Kasumi-1 (cell line): ENCODE data around the gene NCOA7.
A peak's percentile ranks its signal among the peaks of the same experiment; 100 is the strongest.
"Not testable (repeated sequence)": the region's sequence is repeated elsewhere in the genome, so short reads cannot be mapped to it uniquely, and the experiment has no call there.

Experiments
- DNase-seq, 2 experiments: peaks; one replicate each; lab custom pipeline; 2025; lab: John Stamatoyannopoulos, UW

Gene NCOA7

DNA sequence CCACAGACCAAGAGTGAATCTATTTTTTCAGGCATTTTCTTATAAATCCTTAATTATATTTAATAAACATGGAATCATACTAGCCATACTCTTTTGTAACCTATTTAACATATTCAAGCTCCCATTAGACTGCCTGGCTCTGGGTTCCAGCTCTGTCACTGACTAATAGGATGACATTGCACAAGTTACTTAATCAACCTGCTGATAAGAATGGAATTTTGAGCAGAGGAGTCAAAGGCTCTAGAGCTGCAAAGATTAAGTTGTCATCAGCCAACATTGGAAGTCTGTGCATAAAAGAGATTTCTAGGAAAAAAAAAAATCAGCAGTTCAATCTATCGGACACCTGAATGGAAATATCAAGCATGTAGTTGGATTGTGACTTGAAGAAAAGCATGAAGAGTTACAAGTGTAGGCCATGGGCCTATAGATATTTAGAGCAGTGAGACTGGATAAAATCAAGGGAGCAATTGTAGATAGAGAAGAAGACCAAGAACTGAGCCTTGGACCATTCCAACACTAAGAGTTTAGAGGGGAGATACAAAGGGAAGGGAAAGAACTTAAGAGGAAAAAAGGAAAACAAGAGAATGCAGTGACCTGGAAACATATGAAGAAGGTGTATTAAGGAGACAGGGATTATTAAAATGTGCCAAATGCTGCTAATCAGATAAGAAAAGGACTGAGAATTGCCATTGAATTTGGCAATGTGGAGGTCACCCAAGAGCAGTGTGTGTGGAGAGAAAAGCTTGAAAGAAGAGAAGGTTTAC, 154.8 kb downstream of the NCOA7 start:
- no peak for DNase-seq

- DNase-seq, result no peak
Measured at GRCh38 chr6:125947615-125948014, 156.9 kb downstream of the NCOA7 start.

DNA sequence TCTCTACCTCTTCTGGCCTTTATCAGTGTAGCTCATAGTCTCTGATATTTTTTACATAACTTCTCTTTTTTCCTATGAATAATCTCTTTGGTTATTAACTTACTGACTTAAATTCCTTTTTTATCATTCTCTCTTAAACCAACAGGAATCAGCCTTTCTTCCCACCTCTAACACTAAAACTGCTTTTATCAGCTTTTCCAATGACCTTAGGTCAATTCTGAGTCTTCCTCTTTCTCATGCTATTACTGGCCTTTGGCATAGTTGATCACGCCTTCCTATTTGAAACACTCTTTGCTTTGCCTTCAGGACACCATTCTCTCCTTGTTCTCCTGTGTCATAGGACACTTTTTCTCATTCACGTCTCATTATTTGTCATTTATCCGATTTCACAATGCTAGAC, 157.7 kb downstream of the NCOA7 start:
- DNase-seq, result no peak

- no peak for DNase-seq
Measured at GRCh38 chr6:125949069-125949468, 158.3 kb downstream of the NCOA7 start.

GRCh38 chr6:125950293-125950692, 159.5 kb downstream of the NCOA7 start:
- DNase-seq, result no peak

GRCh38 chr6:125950716-125951115, 160.0 kb downstream of the NCOA7 start:
- not testable (repeated sequence) for DNase-seq

- DNase-seq, result no peak
Measured at GRCh38 chr6:125951323-125951722, 160.6 kb downstream of the NCOA7 start.

DNA sequence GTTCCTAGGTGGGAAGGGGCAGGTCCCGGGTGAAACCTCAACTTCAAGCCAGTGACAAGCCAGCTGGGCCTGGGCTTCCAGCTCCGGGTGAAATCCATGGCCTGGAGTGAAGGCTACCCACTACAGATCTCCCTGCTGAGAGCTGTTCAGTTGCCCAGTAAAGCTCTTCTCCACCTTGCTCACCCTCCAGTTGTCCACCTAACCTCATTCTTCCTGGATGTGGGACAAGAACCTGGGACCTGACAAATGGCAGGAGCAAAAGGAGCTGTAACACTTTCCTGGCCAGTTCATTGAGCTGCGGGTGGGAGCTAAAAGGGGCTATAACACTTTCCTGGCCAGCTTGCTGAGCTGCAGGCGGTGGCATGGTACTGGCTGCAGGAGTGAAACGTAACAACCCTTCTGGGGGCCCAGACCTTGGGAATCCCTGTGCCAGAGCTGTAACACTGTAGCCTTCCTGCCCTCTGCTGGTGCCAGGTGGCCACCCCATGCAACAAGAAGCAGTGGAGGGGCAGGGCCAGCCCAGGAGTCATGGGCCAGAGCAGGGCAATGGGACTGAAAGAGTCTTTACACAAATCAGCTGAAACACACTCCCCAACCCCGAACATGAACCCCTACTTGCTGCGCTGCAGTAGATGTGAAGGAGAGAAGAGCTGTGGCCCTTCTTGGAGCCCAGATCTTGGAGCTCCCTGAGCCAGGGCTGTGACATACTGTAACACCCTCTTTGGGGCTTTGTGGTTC, 162.2 kb downstream of the NCOA7 start:
- peak in 1 of 2 experiments; percentile 22 for DNase-seq

DNA sequence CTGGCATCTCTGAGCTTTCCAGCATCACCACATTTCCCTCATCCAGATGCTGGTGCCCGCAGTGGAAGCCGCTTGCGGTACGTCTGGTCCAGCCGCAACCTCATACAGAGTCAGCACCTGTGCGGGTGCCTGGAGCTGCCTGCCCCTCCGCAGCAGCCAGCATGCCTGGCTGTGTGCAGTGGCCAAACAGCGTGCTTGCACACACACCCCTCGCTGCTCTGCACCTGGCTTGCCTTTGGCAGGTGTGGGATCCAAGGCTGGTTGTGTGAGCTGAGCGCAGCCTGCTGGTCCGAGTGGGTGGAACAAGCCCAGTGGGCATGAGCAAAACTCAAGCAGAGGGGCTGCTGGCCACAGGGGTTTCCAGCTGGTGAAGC, 162.7 kb downstream of the NCOA7 start:
- no peak for DNase-seq

DNA sequence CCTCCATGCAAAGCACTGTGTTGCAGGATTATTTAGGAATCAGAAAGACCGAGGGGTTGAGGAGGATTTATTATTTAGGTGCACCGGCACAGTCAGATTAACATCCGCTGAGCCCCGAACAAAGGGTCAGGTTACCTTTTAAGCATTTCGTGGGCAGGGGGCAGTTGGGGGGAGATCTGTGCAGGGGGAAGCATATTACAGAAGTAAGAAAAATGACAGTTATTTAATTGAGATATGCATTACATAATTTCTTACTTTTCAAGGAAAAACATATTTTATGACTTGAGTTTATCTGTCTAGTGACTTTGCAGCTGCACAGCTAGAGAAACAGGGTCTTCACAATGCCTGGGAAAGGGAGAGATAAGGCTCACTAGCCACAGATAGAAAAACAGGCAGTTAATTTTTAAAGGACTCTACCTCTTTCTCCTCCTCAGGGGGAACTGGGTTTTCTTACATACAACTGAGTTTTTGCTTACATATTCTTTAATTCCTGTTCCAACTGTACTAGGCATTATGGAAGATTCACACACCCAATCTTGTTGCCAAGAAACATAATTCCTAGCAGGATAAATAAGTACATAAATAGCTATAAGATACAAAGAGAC, 164.1 kb downstream of the NCOA7 start:
- no peak for DNase-seq

DNA sequence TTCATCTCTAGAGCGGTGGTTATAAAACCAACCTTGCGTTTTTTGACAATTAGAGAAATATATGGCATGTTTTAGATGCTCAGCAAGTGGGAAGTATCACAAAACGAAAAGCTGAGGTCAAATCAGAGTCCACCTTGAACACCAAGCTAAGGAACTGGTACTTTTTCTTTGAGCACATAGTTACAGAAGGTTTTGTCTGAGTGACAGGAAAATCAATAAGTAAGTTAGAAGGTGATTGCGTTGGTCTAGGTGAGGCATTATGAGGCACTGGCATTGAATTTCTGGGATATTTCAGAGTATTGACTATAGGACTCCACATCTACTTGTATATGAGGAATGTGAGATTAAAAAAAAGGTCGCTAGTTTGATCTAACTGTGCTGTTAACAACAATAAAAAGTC, 165.2 kb downstream of the NCOA7 start:
- DNase-seq, result no peak

- DNase-seq, result peak; percentile 95
Measured at GRCh38 chr6:125956506-125957390, 166.0 kb downstream of the NCOA7 start, which contains the start of gene HINT3. Gene HINT3 (plus strand): TSS chr6:125956770. CDS start chr6:125956978, 208 bp downstream.

DNA sequence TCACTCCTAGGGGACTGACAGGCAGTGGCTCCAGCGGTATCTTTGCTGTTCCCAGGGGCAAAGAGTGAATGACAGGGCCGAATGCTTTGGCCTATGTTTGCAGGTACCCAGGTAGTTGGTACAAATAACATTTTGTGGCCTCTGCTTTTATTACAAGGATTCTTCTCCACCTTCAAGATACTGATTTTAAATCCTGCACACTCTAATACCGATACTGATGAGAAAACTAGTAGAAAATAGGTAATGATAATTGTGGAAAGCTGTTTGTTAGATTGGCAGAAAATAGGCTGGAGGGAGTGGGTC, 166.6 kb downstream of the NCOA7 start:
- no peak for DNase-seq

- peak; percentile 69 to 76 for DNase-seq
Measured at GRCh38 chr6:125957845-125958244, 167.1 kb downstream of the NCOA7 start.

DNA sequence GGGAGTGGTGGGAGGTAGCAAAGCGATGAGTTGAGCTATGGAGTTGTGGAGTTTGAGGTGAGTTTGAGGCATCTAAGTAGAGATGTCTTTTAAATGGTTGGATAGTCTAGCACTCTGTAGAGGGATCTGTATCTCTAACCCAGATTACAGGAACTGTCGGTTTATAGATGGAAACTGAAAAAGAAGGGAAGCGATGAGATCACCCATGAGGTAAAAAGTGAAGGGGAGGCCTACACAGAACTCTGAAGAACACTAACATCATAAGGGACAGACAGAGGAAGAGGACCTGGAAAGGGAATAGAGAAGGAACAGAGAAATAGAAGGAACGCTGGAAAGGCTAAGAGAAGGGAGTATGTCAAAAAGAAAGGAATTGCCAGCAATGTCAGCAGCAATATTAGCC, 168.3 kb downstream of the NCOA7 start:
- DNase-seq, result no peak

DNA sequence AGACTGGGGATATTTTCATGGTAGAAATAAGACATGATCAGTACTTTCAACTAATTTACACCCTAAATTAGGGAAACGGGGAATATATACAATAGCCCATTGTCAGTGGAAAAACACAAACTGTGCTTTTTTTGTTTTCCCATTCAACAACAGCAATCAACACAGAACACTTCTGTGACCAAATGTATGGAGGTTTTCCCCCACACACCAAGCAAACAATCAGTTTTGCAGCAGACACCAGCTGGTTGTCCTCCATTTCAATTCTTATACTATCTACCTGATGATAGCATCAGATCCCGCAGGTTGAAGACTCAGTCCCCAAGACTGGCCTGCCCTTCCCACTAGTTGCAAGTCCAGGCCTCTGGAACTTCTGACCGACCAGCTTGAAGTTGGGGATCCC, 170.4 kb downstream of the NCOA7 start:
- no peak for DNase-seq

- DNase-seq, result no peak
Measured at GRCh38 chr6:125962900-125963497, 172.2 kb downstream of the NCOA7 start.

GRCh38 chr6:125963817-125964216, 173.1 kb downstream of the NCOA7 start:
- DNase-seq, result no peak

- peak in 1 of 2 experiments; percentile 32 for DNase-seq
Measured at GRCh38 chr6:125966569-125966968, 175.8 kb downstream of the NCOA7 start.

- no peak for DNase-seq
Measured at GRCh38 chr6:125968493-125968892, 177.7 kb downstream of the NCOA7 start.

DNA sequence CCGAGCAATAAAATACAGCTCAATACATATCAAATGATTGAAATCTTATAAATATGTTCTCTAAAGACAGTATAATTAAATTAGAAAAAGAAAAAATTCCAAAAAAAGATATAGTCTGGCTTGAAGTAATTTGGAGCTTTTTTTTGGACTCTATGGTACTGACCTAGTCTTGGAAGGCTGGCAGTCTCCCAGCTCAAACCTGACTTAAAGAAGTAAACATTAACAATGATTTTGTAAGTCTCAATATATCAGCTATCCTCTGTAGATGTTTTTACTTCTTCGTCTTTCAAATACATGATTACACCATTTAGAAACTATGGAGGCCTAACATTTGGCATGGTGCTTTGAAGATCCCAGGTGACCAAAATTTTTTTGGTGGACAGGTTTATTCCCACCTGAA, 180.0 kb downstream of the NCOA7 start:
- no peak for DNase-seq

- DNase-seq, result not testable (repeated sequence)
Measured at GRCh38 chr6:125972478-125972877, 181.7 kb downstream of the NCOA7 start.
